Prostate gland (tissue), 2 donors: ENCODE results near the gene CHID1. TPM values are rescaled to one million over a fixed set of nuclear protein-coding genes. Genes with fewer than 3 reads are reported as not detected.

Source experiments
- DNase-seq: peaks from one replicate; pipeline ENCODE4 v3.0.0-alpha.2; 2019; ENCODE audit warnings: low spot score
- H3K27ac ChIP-seq, 2 donors: fragments of 200-600 bp; sonication (generic); 2 replicates each; pipeline ENCODE4 v1.5.1; 2017 to 2019
- H3K27me3 ChIP-seq: fragments of 200-600 bp; sonication (generic); replicated peaks from 2 replicates; pipeline ENCODE4 v1.5.1; 2019; ENCODE audit not compliant: insufficient read depth
- H3K36me3 ChIP-seq, 2 donors: fragments of 200-600 bp; sonication (generic); 1 replicate in 1 of 2; 2 replicates in 1 of 2; pipeline versions ENCODE4 v1.5.1 to v1.8.1; 2017 to 2019
- H3K4me1 ChIP-seq: fragments of 200-600 bp; sonication (generic); replicated peaks from 2 replicates; pipeline ENCODE4 v1.5.1; 2019
- H3K4me3 ChIP-seq, 2 donors: fragments of 200-600 bp; sonication (generic); 2 replicates each; pipeline ENCODE4 v1.5.1; 2017 to 2019
- H3K9me3 ChIP-seq: fragments of 200-600 bp; sonication (generic); 2 replicates; pipeline ENCODE4 v1.5.1; 2017
- CTCF ChIP-seq, 4 experiments: fragments of 200-600 bp in 2 of 4; fragments of 450-650 bp in 2 of 4; sonication (generic) in 2 of 4; IDR thresholded peaks; 1 replicate in 3 of 4; 2 replicates in 1 of 4; pipeline ENCODE4 v1.5.1; 2016 to 2019; ENCODE audit warnings: antibody characterized with exemption in 4 of 4, mild to moderate bottlenecking in 2 of 4, moderate library complexity in 2 of 4
- POLR2A ChIP-seq: fragments of 450-650 bp; IDR thresholded peaks from one replicate; pipeline ENCODE4 v1.6.1; 2016; ENCODE audit warnings: antibody characterized with exemption, mild to moderate bottlenecking
- POLR2AphosphoS5 ChIP-seq: sonication (generic); formaldehyde crosslinking; IDR thresholded peaks from one replicate; pipeline ENCODE4 v1.6.1; 2017; ENCODE audit warnings: antibody characterized with exemption
- WGBS: methylation state at CpG from one replicate; pipeline ENCODE4 v1.1.5; 2018; 5-methylcytosine and 5-hydroxymethylcytosine counted together
- intact Hi-C: fragments of 100-400 bp; cut with DNase I; formaldehyde crosslinking; loops from one replicate; pipeline ENCODE4 v1.14.2; 2022
- total RNA-seq, 2 donors: library from RNA; depleted of rRNA; stranded (reverse); fragments of >200 nt; gene quantifications; one replicate each; pipeline ENCODE4 v1.1.0, GENCODE V29; 2016

Gene CHID1
- total RNA-seq, 2 donors from 2014 or later = 107 to 145 TPM

GRCh38 chr11:882596-882995 lies 28.0 kb downstream of the CHID1 start:
- Histone ChIP-seq H3K4me3 (no peak overlapping the region), H3K27ac (no peak overlapping the region), H3K36me3 (no peaks in the 10 kb centered on the region), H3K9me3 (no peaks in the 10 kb centered on the region), H3K27me3 (no peaks in the 10 kb centered on the region), H3K4me1 (no peaks in the 10 kb centered on the region)
- no peak for DNase-seq
- TF ChIP-seq CTCF (IDR thresholded peaks at IDR 0.05) (no peak), POLR2A (no peak), POLR2AphosphoS5 (no peak)
- intact Hi-C loops = no loop called here
- WGBS = 81% methylated on average over 14 of the region's 14 CpGs

GRCh38 chr11:880447-880846 lies 30.2 kb downstream of the CHID1 start:
- Histone ChIP-seq H3K27ac (no peak overlapping the region), H3K27me3 (no peaks in the 10 kb centered on the region), H3K4me1 (no peaks in the 10 kb centered on the region), H3K9me3 (no peaks in the 10 kb centered on the region), H3K4me3 (no peak overlapping the region), H3K36me3 (no peaks in the 10 kb centered on the region)
- DNase-seq = no peak
- intact Hi-C loops = no loop called here
- 92% methylated on average over 13 of the region's 14 CpGs for WGBS
- TF ChIP-seq POLR2AphosphoS5 (no peak), CTCF (IDR thresholded peaks at IDR 0.05) (no peak), POLR2A (no peak)

GRCh38 chr11:877565-877964 lies 33.0 kb downstream of the CHID1 start:
- TF ChIP-seq POLR2A (no peak), CTCF (IDR thresholded peaks at IDR 0.05) (no peak), POLR2AphosphoS5 (no peak)
- Histone ChIP-seq H3K27ac (no peak overlapping the region), H3K4me1 (no peaks in the 10 kb centered on the region), H3K9me3 (no peaks in the 10 kb centered on the region), H3K27me3 (no peaks in the 10 kb centered on the region), H3K4me3 (no peak overlapping the region), H3K36me3 (no peaks in the 10 kb centered on the region)
- no peak for DNase-seq
- 90% methylated on average over 11 of the region's 11 CpGs for WGBS
- intact Hi-C loops = no loop called here

- no peak for TF ChIP-seq POLR2AphosphoS5
- no peak for TF ChIP-seq POLR2A
- TF ChIP-seq CTCF (IDR thresholded peaks at IDR 0.05) = no peak
- no peak for DNase-seq
- intact Hi-C loops = no loop called here
- H3K27me3 ChIP-seq = no peaks in the 10 kb centered on the region
- no peak overlapping the region for H3K4me3 ChIP-seq
- no peaks in the 10 kb centered on the region for H3K36me3 ChIP-seq
- WGBS = 67% methylated on average over 12 of the region's 12 CpGs
- H3K9me3 ChIP-seq = no peaks in the 10 kb centered on the region
- no peak overlapping the region for H3K27ac ChIP-seq
- no peaks in the 10 kb centered on the region for H3K4me1 ChIP-seq
Measured at GRCh38 chr11:876545-876944, 34.1 kb downstream of the CHID1 start.

- TF ChIP-seq POLR2A = no peak
- no peak for TF ChIP-seq CTCF (IDR thresholded peaks at IDR 0.05)
- TF ChIP-seq POLR2AphosphoS5 = no peak
- 89% methylated on average over 21 of the region's 21 CpGs for WGBS
- intact Hi-C loops = no loop called here
- Histone ChIP-seq H3K9me3 (no peaks in the 10 kb centered on the region), H3K4me3 (no peak overlapping the region), H3K36me3 (no peaks in the 10 kb centered on the region), H3K27ac (no peak overlapping the region), H3K4me1 (no peaks in the 10 kb centered on the region), H3K27me3 (no peaks in the 10 kb centered on the region)
- no peak for DNase-seq
Measured at GRCh38 chr11:875769-876301, 34.8 kb downstream of the CHID1 start.
